PC-9 (cell line): Measurements from ENCODE around the gene ANKRD52.

Experiments
- CTCF ChIP-seq: fragments of 200-600 bp; sonication (generic); conservative IDR thresholded peaks from 2 replicates; pipeline ENCODE4 v1.6.1; 2017; ENCODE audit warnings: mixed run types, antibody characterized with exemption, mild to moderate bottlenecking, moderate library complexity
- EZH2 ChIP-seq: fragments of 200-600 bp; sonication (generic); IDR thresholded peaks from 2 replicates; pipeline ENCODE4 v1.8.0; 2017; ENCODE audit warnings: antibody characterized with exemption, low read depth

- TF ChIP-seq CTCF (no peak), EZH2 (no peak)
Observed at GRCh38 chr12:56229916-56230431, 28.2 kb downstream of the ANKRD52 start, which contains the start of gene SLC39A5.
